Kidney glomerular epithelial cell (primary cell): ENCODE data around the gene KCP.

Experiments
- DNase-seq: peaks from one replicate; lab custom pipeline; 2025; lab: John Stamatoyannopoulos, UW

Gene KCP

GRCh38 chr7:128858380-128859231 is 51.9 kb downstream of the KCP start:
- DNase-seq = no peak

GRCh38 chr7:128856001-128856718 is 54.3 kb downstream of the KCP start:
- no peak for DNase-seq

DNA sequence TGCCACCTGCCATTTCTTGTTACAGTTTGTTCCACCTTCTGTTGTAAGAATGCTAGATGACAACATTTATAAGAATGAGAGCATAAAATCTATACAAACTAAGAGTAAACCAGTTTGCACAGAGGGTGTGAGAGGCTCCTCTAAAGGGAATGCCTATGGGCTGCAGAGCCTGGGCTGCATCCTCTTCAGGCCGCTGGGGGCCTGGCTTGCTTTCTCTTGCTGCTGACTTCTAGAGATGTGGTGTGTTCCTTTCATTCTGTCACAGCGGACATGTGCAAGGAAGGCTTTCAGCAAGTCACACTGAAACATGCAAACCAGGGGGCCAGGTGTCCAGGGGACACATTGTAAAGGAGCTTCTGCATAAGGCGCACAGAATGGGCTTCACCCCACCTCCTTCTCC is 55.0 kb downstream of the KCP start:
- no peak for DNase-seq

DNA sequence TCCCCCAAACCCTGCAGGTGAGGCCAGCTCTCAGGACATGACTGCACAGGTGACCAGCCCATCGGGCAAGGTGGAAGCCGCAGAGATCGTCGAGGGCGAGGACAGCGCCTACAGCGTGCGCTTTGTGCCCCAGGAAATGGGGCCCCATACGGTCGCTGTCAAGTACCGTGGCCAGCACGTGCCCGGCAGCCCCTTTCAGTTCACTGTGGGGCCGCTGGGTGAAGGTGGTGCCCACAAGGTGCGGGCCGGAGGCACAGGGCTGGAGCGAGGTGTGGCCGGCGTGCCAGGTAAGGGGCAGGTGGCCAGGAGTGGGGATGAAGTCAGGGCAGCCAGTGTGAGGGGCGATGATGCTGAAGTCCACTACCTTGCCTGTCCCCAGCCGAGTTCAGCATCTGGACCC is 56.1 kb downstream of the KCP start:
- no peak for DNase-seq

- no peak for DNase-seq
Observed at GRCh38 chr7:128853799-128854198, 56.7 kb downstream of the KCP start.

DNA sequence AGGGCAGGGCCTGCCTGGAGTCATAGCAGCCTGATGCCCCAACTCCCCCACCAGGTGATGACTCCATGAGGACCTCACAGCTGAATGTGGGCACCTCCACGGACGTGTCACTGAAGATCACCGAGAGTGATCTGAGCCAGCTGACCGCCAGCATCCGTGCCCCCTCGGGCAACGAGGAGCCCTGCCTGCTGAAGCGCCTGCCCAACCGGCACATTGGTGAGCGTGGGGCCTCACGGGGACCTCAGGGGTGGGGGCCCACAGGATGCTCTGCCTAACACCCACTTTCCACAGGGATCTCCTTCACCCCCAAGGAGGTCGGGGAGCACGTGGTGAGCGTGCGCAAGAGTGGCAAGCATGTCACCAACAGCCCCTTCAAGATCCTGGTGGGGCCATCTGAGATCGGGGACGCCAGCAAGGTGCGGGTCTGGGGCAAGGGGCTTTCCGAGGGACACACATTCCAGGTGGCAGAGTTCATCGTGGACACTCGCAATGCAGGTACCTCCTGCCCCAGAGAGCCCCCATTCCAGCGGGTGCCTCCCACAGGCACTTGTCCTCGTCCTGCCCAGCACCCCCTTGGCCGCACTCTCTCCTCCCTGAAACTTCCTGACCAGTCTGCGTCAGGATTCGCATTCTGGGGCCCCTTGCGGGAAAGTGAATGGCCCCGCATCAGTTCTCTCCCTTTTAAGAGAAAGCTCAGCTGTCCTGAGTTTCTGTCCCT is 57.8 kb downstream of the KCP start:
- no peak for DNase-seq

DNA sequence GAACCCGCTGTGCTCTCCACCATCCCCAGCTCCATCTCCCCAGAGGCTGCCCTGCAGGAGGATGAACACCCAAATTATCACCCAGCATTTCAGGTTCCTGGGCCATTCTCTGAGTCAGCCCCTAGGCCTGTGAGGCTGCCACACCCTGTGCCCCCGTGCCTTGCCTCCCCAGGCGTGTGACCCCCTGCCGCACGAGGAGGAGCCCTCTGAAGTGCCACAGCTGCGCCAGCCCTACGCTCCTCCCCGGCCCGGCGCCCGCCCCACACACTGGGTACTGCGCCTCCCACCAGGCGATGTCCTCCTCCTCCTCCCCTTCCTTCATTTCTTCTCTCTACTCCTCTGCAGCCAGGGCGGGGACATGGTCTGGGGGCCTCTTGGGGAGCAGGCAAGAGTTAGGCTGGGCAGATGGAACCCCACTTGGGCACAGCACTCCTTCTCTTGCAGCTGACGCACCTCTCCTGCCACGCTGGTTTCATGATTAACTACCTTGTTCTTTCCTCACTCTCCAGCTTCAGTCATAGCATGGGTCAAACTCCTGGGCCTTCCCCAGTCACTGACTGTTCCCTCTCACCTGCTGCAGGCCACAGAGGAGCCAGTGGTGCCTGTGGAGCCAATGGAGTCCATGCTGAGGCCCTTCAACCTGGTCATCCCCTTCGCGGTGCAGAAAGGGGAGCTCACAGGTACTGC is 60.6 kb downstream of the KCP start:
- no peak for DNase-seq

- DNase-seq = no peak
Observed at GRCh38 chr7:128849156-128849515, 61.4 kb downstream of the KCP start.

- DNase-seq = no peak
Observed at GRCh38 chr7:128848289-128849155, 62.0 kb downstream of the KCP start.

DNA sequence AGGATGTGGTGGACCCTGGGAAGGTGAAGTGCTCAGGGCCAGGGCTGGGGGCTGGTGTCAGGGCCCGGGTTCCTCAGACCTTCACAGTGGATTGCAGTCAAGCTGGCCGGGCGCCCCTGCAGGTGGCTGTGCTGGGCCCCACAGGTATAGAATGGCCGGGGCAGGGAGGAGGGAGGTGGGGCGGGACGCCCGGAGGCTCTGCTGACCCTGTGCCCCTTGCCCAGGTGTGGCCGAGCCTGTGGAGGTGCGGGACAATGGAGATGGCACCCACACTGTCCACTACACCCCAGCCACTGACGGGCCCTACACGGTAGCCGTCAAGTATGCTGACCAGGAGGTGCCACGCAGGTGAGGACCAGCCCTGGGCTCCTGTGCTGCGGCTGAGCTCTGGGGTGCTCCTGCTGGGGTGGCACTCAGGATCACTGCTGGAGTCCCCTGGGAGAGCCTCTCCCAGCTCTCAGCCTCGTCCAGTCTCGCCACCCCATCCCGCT is 62.7 kb downstream of the KCP start:
- no peak for DNase-seq

- DNase-seq = no peak
Observed at GRCh38 chr7:128846781-128847444, 63.6 kb downstream of the KCP start.

- DNase-seq = no peak
Observed at GRCh38 chr7:128845987-128846386, 64.5 kb downstream of the KCP start.

GRCh38 chr7:128845475-128845874 is 65.0 kb downstream of the KCP start:
- DNase-seq = no peak

- no peak for DNase-seq
Observed at GRCh38 chr7:128844777-128845311, 65.7 kb downstream of the KCP start.

GRCh38 chr7:128843938-128844621 is 66.4 kb downstream of the KCP start:
- no peak for DNase-seq

- no peak for DNase-seq
Observed at GRCh38 chr7:128842674-128843641, 67.6 kb downstream of the KCP start.

- no peak for DNase-seq
Observed at GRCh38 chr7:128841921-128842673, 68.4 kb downstream of the KCP start.
